ENCODE results near the gene PITPNC1. TPM values are rescaled to one million over a fixed set of nuclear protein-coding genes. Genes with fewer than 3 reads are reported as not detected.
"Not testable (repeated sequence)": the region's sequence is repeated elsewhere in the genome, so short reads cannot be mapped to it uniquely, and the experiment has no call there.

The PITPNC1 gene
- total RNA-seq, 2 experiments from 2014 or later: 40.8 to 42.3 TPM

DNA sequence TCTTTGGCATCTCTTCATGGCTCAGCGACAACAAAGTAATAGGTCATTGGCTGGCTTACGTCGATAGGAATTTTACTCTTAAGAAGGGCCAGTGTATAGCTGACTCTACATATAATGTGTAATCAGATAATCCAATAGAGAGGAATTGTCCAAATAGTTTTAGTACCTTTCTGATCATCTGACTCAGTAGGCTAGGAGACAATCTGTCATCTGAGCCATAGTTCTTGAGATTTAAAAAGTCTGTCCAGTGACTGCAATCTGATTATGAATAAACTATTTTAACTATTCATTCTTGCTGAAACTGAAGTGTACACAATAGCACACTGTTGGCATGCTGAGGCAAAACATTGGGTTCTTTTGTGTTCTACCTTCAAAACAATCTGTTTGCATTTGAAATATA, 319.3 kb downstream of the PITPNC1 start:
- POLR2A ChIA-PET: no interaction called here

GRCh38 chr17:67696853-67697498, 319.9 kb downstream of the PITPNC1 start:
- CTCF ChIA-PET: no interaction called here

More for the DNA sequence above, 319.3 kb downstream of the PITPNC1 start:
- CTCF ChIA-PET: no interaction called here

DNA sequence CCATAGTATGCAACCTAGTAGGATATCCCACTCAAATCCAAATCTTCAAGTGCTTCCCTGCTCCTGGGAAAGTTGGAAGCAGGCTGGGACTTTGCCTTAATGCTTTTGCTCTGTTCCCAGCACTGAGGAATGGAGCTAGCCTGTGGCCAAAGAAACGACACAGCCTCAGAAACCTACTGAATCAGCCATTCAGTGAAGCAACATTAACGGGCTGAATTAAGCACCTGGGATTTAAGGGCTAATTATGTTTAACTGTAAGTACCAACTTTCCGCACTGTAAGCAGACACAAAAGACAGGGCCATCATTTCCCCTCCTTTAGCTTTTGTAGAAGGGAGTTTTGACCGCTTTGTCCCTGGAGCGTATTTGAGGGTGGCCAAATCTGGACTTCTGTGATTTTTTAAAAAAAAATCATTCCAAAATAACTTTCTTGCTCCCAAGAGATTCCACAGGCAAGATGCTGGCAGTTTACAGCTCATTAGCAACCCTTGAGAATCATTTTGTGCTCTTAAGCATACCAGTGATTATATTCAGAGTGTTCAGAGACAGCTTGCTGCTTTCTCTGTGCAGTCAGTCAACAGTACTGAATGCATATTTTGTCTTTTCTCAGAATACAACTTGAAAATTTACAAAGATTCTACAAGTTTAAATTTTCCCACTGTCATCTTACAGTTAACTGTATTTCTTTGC, 323.1 kb downstream of the PITPNC1 start:
- ChIA-PET POLR2A (no interaction called here), CTCF (interaction anchor here (0.6 to 0.7 kb wide), 2 partner anchors 19 to 82 kb away, joined by 3 to 5 read pairs; no protein-coding TSS in a partner anchor)

More at GRCh38 chr17:67696853-67697498, 319.9 kb downstream of the PITPNC1 start:
- POLR2A ChIA-PET: no interaction called here

GRCh38 chr17:67700725-67701119, 323.6 kb downstream of the PITPNC1 start:
- POLR2A ChIA-PET: no interaction called here
- CTCF ChIA-PET: interaction anchor here (0.6 to 0.7 kb wide), 2 partner anchors 20 to 83 kb away, joined by 3 read pairs; no protein-coding TSS in a partner anchor

GRCh38 chr17:67702861-67703260, 325.8 kb downstream of the PITPNC1 start:
- POLR2A ChIA-PET: not testable (repeated sequence)

GRCh38 chr17:67707442-67707841, 330.4 kb downstream of the PITPNC1 start:
- ChIA-PET CTCF (no interaction called here), POLR2A (no interaction called here)

More at GRCh38 chr17:67702861-67703260, 325.8 kb downstream of the PITPNC1 start:
- CTCF ChIA-PET: interaction anchor here (0.7 kb wide), 1 partner anchor 9 kb away, joined by 3 read pairs; no protein-coding TSS in a partner anchor

DNA sequence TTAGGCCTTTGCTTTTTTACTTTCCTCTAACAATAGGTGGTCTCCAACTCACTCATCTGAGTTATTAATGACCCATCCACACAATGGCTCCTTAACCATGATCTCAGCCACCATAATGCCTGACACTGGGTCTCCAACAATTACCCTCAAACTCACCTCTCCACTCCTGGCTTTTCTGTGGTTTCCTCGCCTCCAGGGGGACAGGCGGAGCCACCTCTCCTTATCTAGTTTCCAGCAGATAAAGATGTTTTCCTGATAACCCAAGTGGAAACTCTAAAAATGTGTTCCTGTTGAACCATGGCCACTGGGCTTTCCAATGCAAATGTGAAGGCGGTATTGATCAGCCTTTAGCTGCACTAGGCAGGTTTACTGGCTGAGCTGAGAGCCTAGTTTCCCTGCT, 331.3 kb downstream of the PITPNC1 start:
- ChIA-PET POLR2A (no interaction called here), CTCF (no interaction called here)

- POLR2A ChIA-PET: no interaction called here
- CTCF ChIA-PET: interaction anchor here (0.6 to 1.5 kb wide), 3 partner anchors 9 to 586 kb away, joined by 3 read pairs; no protein-coding TSS in a partner anchor
Measured at GRCh38 chr17:67711916-67712315, 334.8 kb downstream of the PITPNC1 start.

GRCh38 chr17:67712375-67712774, 335.3 kb downstream of the PITPNC1 start:
- CTCF ChIA-PET: interaction anchor here (0.6 to 1.5 kb wide), 3 partner anchors 9 to 586 kb away, joined by 3 read pairs; no protein-coding TSS in a partner anchor
- POLR2A ChIA-PET: no interaction called here

DNA sequence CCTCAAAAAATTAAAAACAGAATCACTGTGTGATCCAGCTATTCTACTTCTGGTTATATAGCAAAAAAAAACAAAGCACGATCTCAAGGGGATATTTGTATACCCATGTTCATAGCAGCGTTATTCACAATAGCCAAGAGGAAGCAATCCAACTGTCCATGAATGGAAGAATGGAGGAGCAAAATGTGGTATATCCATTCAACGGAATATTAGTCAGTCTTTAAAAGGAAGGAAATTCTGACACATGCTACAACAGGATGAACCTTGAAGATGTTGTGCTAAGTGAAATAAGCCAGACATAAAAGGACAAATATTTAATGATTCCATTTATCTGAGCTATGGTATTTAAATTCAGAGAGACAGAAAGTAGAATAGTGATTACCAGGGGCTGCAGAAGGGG, 336.1 kb downstream of the PITPNC1 start:
- ChIA-PET POLR2A (no interaction called here), CTCF (interaction anchor here (0.6 to 1.5 kb wide), 2 partner anchors 323 to 339 kb away, joined by 3 read pairs; no protein-coding TSS in a partner anchor)

- POLR2A ChIA-PET: no interaction called here
- CTCF ChIA-PET: no interaction called here
Measured at GRCh38 chr17:67716405-67716798, 339.3 kb downstream of the PITPNC1 start.

DNA sequence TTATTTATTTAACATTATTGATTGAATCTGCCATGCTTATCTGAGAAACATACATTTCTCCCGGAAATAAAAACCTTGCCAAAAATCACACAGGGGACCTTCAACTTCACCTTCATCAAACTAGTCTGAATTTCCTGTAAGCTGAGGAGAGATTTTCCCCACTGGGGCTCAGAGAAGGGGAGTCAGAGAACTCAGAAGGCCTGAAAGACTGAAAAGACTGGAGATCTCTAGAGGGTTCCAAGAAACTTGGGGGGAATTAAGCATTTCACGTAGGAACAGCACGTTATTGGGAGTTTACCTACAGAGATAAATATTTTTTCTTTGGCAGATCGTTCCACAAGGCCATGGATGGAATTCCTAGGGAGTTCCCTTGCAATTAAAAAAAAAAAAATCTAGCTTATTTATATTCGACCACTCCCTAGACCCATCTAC, 340.1 kb downstream of the PITPNC1 start:
- ChIA-PET CTCF (interaction anchor here (0.8 kb wide), 1 partner anchor 11 kb away, joined by 4 read pairs; no protein-coding TSS in a partner anchor), POLR2A (interaction anchor here (0.5 to 0.6 kb wide), 2 partner anchors 88 to 420 kb away, joined by 4 to 8 read pairs; no protein-coding TSS in a partner anchor)

DNA sequence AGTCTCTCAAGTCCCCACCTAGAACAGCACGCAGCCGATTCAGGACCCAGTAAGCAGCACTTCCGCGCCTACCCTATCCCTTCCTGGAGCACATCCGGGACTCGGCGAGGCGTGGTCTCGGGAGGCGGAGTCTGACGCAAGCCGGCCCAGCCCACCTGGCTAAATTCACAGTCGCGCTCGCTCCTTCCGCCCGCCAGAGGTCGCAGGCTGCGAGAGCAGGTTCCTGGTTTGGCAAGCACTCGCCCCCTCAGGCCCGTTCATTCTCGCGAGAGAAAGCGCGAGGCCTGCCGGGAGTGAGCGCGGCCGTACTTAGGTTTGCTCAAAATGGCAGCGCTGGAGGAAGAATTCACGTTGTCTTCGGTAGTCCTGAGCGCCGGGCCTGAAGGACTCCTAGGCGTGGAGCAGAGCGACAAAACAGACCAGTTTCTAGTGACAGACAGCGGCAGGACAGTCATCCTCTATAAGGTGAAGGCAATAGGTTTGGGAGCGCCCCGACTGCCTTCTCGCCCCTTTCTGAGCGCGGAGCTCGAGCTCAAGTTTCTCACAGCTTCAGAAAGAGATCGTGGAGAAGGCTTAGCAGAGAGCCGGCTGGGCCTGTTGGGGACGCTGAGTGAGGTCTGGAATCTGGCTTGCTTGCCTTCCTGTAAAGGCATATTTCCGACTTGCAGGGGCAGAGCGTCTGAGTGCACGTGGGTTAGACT, 340.7 kb downstream of the PITPNC1 start, which contains the start of gene NOL11:
Gene NOL11, plus strand, starts transcription at position 313 of the 701 bp plus-strand sequence. Its CDS starts 12 bp downstream, at position 325.
- ChIA-PET POLR2A (interaction anchor here (0.6 to 1.0 kb wide), 3 partner anchors 10 to 277 kb away, joined by 3 to 4 read pairs (median 3); no protein-coding TSS in a partner anchor), CTCF (interaction anchor here (0.7 to 1.7 kb wide), 5 partner anchors 10 to 203 kb away, joined by 3 to 4 read pairs (median 3); partner anchors contain the start of gene BPTF)

DNA sequence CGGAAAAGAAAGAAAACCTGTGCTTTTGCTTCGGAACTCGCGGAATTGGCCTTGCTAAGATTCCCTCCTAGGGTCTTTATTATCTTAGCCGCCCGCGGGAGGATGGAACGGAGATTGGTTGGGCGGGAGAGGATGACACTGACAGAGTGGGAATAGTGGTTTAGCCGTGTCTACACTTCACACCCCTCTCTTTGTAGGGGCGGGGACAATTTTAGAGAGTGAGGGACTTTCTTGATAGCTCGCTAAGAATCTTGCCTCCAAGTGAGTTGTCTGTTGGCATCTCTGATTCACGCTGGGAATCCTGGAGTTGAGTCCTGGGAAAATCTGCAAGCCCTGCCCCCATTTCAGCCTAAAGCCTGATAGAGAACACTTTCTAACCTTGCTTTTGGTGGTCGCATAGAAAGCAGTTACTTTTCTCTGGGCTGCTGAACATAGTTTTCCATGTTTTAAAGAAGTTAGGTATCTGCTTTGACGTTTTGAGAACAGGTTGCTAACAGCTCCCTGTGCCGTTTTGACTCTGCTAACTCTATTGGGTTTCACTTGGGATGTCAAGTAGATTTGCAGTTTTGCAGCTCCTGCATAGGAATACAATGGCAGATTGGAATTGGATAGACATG, 341.4 kb downstream of the PITPNC1 start:
- ChIA-PET CTCF (interaction anchor here (0.7 to 1.7 kb wide), 5 partner anchors 9 to 203 kb away, joined by 3 read pairs; partner anchors contain the start of gene BPTF), POLR2A (interaction anchor here (0.9 to 1.0 kb wide), 3 partner anchors 9 to 278 kb away, joined by 3 to 4 read pairs (median 3); no protein-coding TSS in a partner anchor)

DNA sequence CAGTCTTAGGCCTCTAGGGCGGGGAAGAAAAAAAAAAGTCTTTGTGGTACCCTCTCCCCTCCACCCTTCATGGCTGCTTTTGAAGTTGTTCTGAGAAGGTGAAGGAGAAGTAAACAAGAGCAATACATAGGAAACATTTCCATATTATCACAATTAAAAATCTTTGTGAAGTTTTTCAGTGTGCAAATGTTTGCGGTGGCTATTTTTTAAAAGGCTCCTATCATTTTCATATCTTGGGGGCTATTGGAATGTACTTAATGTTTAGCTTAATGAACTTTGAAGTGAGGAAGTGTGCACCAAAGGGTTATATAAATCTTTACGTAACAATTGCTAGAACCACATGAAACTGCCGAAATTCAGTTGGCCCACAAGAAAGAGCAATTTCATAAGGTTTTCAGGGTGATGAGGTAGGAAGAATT, 348.3 kb downstream of the PITPNC1 start:
- CTCF ChIA-PET: interaction anchor here (0.6 kb wide), 1 partner anchor 296 kb away, joined by 3 read pairs; no protein-coding TSS in a partner anchor
- POLR2A ChIA-PET: interaction anchor here (0.5 kb wide), 1 partner anchor 491 kb away, joined by 3 read pairs; no protein-coding TSS in a partner anchor

GRCh38 chr17:67725807-67726206, 348.7 kb downstream of the PITPNC1 start:
- POLR2A ChIA-PET: no interaction called here

DNA sequence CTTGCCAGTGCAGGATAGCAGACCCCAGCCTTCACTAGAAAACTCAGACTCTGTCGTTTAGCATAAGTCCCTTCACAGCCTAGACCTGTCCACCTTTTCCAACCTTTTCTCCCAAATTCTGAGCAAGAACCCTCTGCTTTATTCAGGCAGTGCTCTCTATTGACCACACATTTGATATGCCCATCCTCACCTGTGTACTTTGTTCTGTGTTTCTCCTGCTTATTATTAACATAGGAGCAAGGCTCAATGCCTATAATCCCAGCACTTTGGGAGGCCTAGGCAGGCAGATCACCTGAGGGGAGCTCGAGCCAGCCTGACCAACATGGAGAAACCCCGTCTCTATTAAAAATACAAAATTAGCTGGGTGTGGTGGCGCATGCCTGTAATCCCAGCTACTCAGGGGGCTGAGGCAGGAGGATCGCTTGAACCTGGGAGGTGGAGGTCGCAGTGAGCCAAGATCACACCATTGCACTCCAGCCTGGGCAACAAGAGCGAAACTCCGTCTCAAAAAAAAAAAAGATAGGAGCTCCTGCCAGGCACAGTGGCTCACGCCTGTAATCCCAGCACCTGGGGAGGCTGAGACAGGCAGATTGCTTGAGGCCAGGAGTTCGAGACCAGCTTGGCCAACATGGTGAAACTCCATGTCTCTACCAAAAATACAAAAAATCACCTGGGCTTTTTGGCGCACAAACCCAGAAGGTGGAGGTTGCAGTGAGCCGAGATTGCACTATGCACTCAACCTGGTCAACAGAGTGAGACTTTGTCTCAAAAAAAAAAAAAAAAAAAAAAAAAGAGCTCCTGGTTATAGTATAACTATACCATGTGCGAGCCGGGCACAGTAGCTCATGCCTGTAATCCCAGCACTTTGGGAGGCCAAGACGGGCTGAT, 350.3 kb downstream of the PITPNC1 start:
- CTCF ChIA-PET: interaction anchor here (0.7 to 1.2 kb wide), 2 partner anchors 9 to 538 kb away, joined by 3 to 4 read pairs; partner anchors contain the start of gene NOL11
- POLR2A ChIA-PET: interaction anchor here (0.6 to 1.0 kb wide), 2 partner anchors 9 to 362 kb away, joined by 3 read pairs; no protein-coding TSS in a partner anchor

More at GRCh38 chr17:67725807-67726206, 348.7 kb downstream of the PITPNC1 start:
- CTCF ChIA-PET: no interaction called here

GRCh38 chr17:67729903-67730302, 352.8 kb downstream of the PITPNC1 start:
- ChIA-PET CTCF (no interaction called here), POLR2A (interaction anchor here (1.0 kb wide), 1 partner anchor 11 kb away, joined by 4 read pairs; no protein-coding TSS in a partner anchor)

Measured in activated CD8-positive, alpha-beta memory T cell treated with anti-CD3 and anti-CD28 coated beads for 36 hours (primary cell).